Progenitor cell of endocrine pancreas (in vitro differentiated cells): Measurements from ENCODE around the gene SERTM2. TPM values are rescaled to one million over a fixed set of nuclear protein-coding genes. Genes with fewer than 3 reads are reported as not detected.
"Not testable (repeated sequence)": the region's sequence is repeated elsewhere in the genome, so short reads cannot be mapped to it uniquely, and the experiment has no call there.

ENCODE experiments used
- DNase-seq: peaks from one replicate; pipeline ENCODE4 v3.0.0; 2021; ENCODE audit warnings: low spot score; ENCODE audit not compliant: unreplicated experiment
- H3K27ac Mint-ChIP-seq: 2 replicates; pipeline ENCODE4 v1.8.0; 2021; ENCODE audit warnings: mild to moderate bottlenecking, moderate library complexity, mixed read lengths
- H3K27me3 Mint-ChIP-seq: 2 replicates; pipeline ENCODE4 v1.8.0; 2021; ENCODE audit warnings: mixed read lengths
- H3K36me3 Mint-ChIP-seq: 2 replicates; pipeline ENCODE4 v1.8.0; 2022; ENCODE audit warnings: mixed read lengths; ENCODE audit not compliant: insufficient read depth
- H3K4me1 Mint-ChIP-seq: 2 replicates; pipeline ENCODE4 v1.8.0; 2021; ENCODE audit warnings: low read depth, mixed read lengths
- H3K4me3 Mint-ChIP-seq: 2 replicates; pipeline ENCODE4 v1.8.0; 2021; ENCODE audit warnings: low read depth, mild to moderate bottlenecking, moderate library complexity, mixed read lengths
- H3K9me3 Mint-ChIP-seq: 2 replicates; pipeline ENCODE4 v1.8.0; 2021; ENCODE audit warnings: low read depth, mixed read lengths
- CTCF ChIP-seq: fragments of 200-600 bp; sonication (generic); IDR thresholded peaks from one replicate; pipeline ENCODE4 v1.5.0; 2021; ENCODE audit warnings: antibody characterized with exemption, mild to moderate bottlenecking; ENCODE audit not compliant: unreplicated experiment
- total RNA-seq: library from RNA; stranded (reverse); gene quantifications from 2 replicates; pipeline ENCODE4 v1.2.1, GENCODE V29; 2021

Gene SERTM2
- total RNA-seq, 1 donor from 2014 or later, result 0.72 TPM

GRCh38 chrX:111543212-111543741, 31.8 kb downstream of the SERTM2 start:
- peaks cover 6% of the 10 kb centered on the region for H3K27me3 Mint-ChIP-seq
- no peak overlapping the region for H3K4me3 Mint-ChIP-seq
- H3K4me1 Mint-ChIP-seq, result peaks cover 5% of the 10 kb centered on the region
- no peak overlapping the region for H3K27ac Mint-ChIP-seq
- no peaks in the 10 kb centered on the region for H3K36me3 Mint-ChIP-seq
- DNase-seq, result no peak
- H3K9me3 Mint-ChIP-seq, result no peaks in the 10 kb centered on the region
- TF ChIP-seq CTCF, result no peak

GRCh38 chrX:111549235-111549634, 37.8 kb downstream of the SERTM2 start:
- H3K9me3 Mint-ChIP-seq, H3K27me3 Mint-ChIP-seq, H3K36me3 Mint-ChIP-seq, H3K27ac Mint-ChIP-seq, H3K4me3 Mint-ChIP-seq, DNase-seq, H3K4me1 Mint-ChIP-seq: not testable (repeated sequence)

GRCh38 chrX:111555406-111555958, 44.0 kb downstream of the SERTM2 start:
- TF ChIP-seq CTCF, result no peak
- Mint-ChIP-seq H3K36me3 (no peaks in the 10 kb centered on the region), H3K4me3 (no peak overlapping the region), H3K27ac (no peak overlapping the region), H3K4me1 (peaks cover 2% of the 10 kb centered on the region), H3K27me3 (no peaks in the 10 kb centered on the region), H3K9me3 (no peaks in the 10 kb centered on the region)
- no peak for DNase-seq

- DNase-seq, result no peak
- Mint-ChIP-seq H3K36me3 (no peaks in the 10 kb centered on the region), H3K27ac (no peak overlapping the region)
These were observed 49.4 kb downstream of the SERTM2 start for GRCh38 chrX:111560801-111561200.

GRCh38 chrX:111561851-111562250, 50.4 kb downstream of the SERTM2 start:
- H3K27me3 Mint-ChIP-seq, result no peaks in the 10 kb centered on the region
- DNase-seq, result no peak
- H3K36me3 Mint-ChIP-seq, result no peaks in the 10 kb centered on the region
- H3K4me1 Mint-ChIP-seq, result peaks cover 7% of the 10 kb centered on the region
- H3K4me3 Mint-ChIP-seq, result no peak overlapping the region
- H3K27ac Mint-ChIP-seq, result no peak overlapping the region
- TF ChIP-seq CTCF, result no peak
- no peaks in the 10 kb centered on the region for H3K9me3 Mint-ChIP-seq

More at GRCh38 chrX:111560801-111561200, 49.4 kb downstream of the SERTM2 start:
- Mint-ChIP-seq H3K4me3 (no peak overlapping the region), H3K4me1 (peaks cover 7% of the 10 kb centered on the region), H3K9me3 (no peaks in the 10 kb centered on the region), H3K27me3 (no peaks in the 10 kb centered on the region)
- TF ChIP-seq CTCF, result no peak
